Panc1 (cell line): ENCODE results near the gene ZMYM2.

Source experiments
- POLR2AphosphoS5 ChIP-seq: IDR thresholded peaks from 2 replicates; pipeline ENCODE4 v1.6.1; 2012; ENCODE audit warnings: mild to moderate bottlenecking, low read depth, low read length, moderate library complexity
- SIN3A ChIP-seq: IDR thresholded peaks from 2 replicates; pipeline ENCODE4 v1.6.1; 2012; ENCODE audit warnings: low read depth, mild to moderate bottlenecking, low read length, moderate library complexity, borderline replicate concordance; ENCODE audit not compliant: insufficient read depth
- TF ChIP-seq, protein P1 (sequence below): fragments of 450-650 bp; IDR thresholded peaks from 2 replicates; pipeline ENCODE4 v1.5.1; 2017; ENCODE audit warnings: mild to moderate bottlenecking

DNA sequence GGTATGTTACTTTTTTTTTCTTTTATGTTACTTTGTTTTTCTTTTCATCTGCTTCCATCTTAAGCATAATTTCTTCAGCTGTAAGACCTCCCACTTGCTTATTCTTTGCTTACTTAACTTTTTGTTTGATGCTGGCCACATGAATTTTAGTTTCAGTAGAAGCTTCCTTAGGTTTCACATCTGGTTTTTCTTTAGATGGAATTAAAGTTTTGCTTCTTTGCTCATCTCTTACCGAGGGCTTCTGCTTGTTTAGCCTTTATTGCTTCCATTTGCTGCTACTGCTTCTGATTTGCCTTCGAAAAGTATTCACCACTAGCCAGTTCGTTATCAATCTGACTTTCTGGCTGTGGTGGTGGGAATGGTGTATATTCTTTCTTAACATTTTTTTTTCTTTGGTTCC is 111.4 kb downstream of the ZMYM2 start:
- TF ChIP-seq, protein P1, sequence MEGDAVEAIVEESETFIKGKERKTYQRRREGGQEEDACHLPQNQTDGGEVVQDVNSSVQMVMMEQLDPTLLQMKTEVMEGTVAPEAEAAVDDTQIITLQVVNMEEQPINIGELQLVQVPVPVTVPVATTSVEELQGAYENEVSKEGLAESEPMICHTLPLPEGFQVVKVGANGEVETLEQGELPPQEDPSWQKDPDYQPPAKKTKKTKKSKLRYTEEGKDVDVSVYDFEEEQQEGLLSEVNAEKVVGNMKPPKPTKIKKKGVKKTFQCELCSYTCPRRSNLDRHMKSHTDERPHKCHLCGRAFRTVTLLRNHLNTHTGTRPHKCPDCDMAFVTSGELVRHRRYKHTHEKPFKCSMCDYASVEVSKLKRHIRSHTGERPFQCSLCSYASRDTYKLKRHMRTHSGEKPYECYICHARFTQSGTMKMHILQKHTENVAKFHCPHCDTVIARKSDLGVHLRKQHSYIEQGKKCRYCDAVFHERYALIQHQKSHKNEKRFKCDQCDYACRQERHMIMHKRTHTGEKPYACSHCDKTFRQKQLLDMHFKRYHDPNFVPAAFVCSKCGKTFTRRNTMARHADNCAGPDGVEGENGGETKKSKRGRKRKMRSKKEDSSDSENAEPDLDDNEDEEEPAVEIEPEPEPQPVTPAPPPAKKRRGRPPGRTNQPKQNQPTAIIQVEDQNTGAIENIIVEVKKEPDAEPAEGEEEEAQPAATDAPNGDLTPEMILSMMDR: no peak
- TF ChIP-seq SIN3A: no peak
- TF ChIP-seq POLR2AphosphoS5: no peak
